Psoas muscle (tissue), 8 donors: Measurements from ENCODE around the gene TBR1. TPM values are rescaled to one million over a fixed set of nuclear protein-coding genes. Genes with fewer than 3 reads are reported as not detected.
A peak's percentile ranks its signal among the peaks of the same experiment; 100 is the strongest.

ENCODE experiments used
- ATAC-seq, 4 donors: fragments of 200-7000 bp; cut with Tn5 transposase; one replicate each; pipeline ENCODE4 v1.9.1; 2020; ENCODE audit warnings: moderate library complexity in 3 of 4, mild to moderate bottlenecking in 2 of 4
- DNase-seq, 2 donors: peaks; one replicate each; pipeline ENCODE4 v3.0.0-alpha.2; 2020
- H3K27ac ChIP-seq: fragments of 200-600 bp; one replicate; pipeline ENCODE4 v1.8.0; 2022
- H3K27me3 ChIP-seq, 3 donors: fragments of 200-600 bp in 1 of 3; one replicate each; pipeline versions ENCODE4 v1.6.1 to v1.8.0; 2013 to 2022; ENCODE audit warnings: low read length in 2 of 3, mild to moderate bottlenecking in 2 of 3, moderate library complexity in 1 of 3; ENCODE audit not compliant: insufficient read depth in 3 of 3
- H3K36me3 ChIP-seq, 2 donors: fragments of 200-600 bp in 1 of 2; one replicate each; pipeline versions ENCODE4 v1.6.1 to v1.8.0; 2013 to 2022; ENCODE audit warnings: low read depth in 1 of 2, mild to moderate bottlenecking in 1 of 2, moderate library complexity in 1 of 2; ENCODE audit not compliant: insufficient read depth in 1 of 2
- H3K4me1 ChIP-seq: fragments of 200-600 bp; one replicate; pipeline ENCODE4 v1.8.0; 2022
- H3K4me3 ChIP-seq: fragments of 200-600 bp; one replicate; pipeline ENCODE4 v1.8.0; 2022; ENCODE audit warnings: mild to moderate bottlenecking
- H3K9me3 ChIP-seq: fragments of 200-600 bp; one replicate; pipeline ENCODE4 v1.8.0; 2022
- WGBS, 3 donors: extraction: QIAGEN DNeasy Blood & Tissue Kit; methylation state at CpG; one replicate each; pipeline versions ENCODE4 v1.1.6 to v1.1.7; 2013; 5-methylcytosine and 5-hydroxymethylcytosine counted together
- intact Hi-C, 2 donors: fragments of 100-400 bp; cut with DNase I; formaldehyde crosslinking; loops; one replicate each; pipeline versions ENCODE4 v1.11.0 to v1.14.2; 2022
- polyA plus RNA-seq, 3 donors: library from polyadenylated mRNA; stranded (reverse); fragments of 200-250 nt; gene quantifications; one replicate each; pipeline ENCODE4 v1.2.3, GENCODE V29; 2013
- total RNA-seq, 4 donors: library from RNA; stranded (reverse); fragmentation: NEBNext Ultra II Directional in 2 of 4; extraction: Animal tissue kit (Norgen Biotek cat#: 25700) in 2 of 4; gene quantifications; one replicate each; pipeline versions ENCODE4 v1.2.1 to v1.2.4, GENCODE V29; 2021 to 2023
- TF ChIP-seq, protein P1 (sequence below): fragments of 200-600 bp; IDR thresholded peaks from one replicate; pipeline ENCODE4 v1.8.0; 2022; ENCODE audit warnings: antibody characterized with exemption
- donor health status: healthy with polysubstance abuse.
- donor health status: DM: no; HTN: no; CAD: no; lungs with moderate emphysema.
- donor health status: Bipolar disorder and iron deficiency.
- donor health status: healthy.
- donor health status: DM: yes; HTN: yes; CAD: no.
- donor health status: DM: no; HTN: no; CAD: no.
- donor health status: DM: no; HTN: no; CAD: no.
- donor health status: DM: yes; HTN: yes; CAD: no.

Gene TBR1
- total and polyA plus RNA-seq, 7 donors: 0.01 to 0.12 TPM; not detected in 5

GRCh38 chr2:161371869-161372268 lies 44.2 kb upstream of the TBR1 start:
- WGBS, 3 donors: 22 to 33% (median 27%) methylated on average over 1 of the region's 1 CpG
- H3K4me3 ChIP-seq: no peak overlapping the region

GRCh38 chr2:161373942-161374341 lies 42.2 kb upstream of the TBR1 start:
- no peak for DNase-seq
- TF ChIP-seq, protein P1, sequence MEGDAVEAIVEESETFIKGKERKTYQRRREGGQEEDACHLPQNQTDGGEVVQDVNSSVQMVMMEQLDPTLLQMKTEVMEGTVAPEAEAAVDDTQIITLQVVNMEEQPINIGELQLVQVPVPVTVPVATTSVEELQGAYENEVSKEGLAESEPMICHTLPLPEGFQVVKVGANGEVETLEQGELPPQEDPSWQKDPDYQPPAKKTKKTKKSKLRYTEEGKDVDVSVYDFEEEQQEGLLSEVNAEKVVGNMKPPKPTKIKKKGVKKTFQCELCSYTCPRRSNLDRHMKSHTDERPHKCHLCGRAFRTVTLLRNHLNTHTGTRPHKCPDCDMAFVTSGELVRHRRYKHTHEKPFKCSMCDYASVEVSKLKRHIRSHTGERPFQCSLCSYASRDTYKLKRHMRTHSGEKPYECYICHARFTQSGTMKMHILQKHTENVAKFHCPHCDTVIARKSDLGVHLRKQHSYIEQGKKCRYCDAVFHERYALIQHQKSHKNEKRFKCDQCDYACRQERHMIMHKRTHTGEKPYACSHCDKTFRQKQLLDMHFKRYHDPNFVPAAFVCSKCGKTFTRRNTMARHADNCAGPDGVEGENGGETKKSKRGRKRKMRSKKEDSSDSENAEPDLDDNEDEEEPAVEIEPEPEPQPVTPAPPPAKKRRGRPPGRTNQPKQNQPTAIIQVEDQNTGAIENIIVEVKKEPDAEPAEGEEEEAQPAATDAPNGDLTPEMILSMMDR: no peak
- no peaks in the 10 kb centered on the region for H3K9me3 ChIP-seq
- no peak overlapping the region for H3K4me3 ChIP-seq
- intact Hi-C loops: no loop called here
- peak in 2 of 4 donors; percentile 49 to 59 for ATAC-seq
- H3K27ac ChIP-seq: no peak overlapping the region
- H3K4me1 ChIP-seq: no peaks in the 10 kb centered on the region
- H3K27me3 ChIP-seq: no peaks in the 10 kb centered on the region
- peaks cover 4 to 50% of the 10 kb centered on the region in 2 donors for H3K36me3 ChIP-seq

More at GRCh38 chr2:161371869-161372268, 44.2 kb upstream of the TBR1 start:
- intact Hi-C loops: no loop called here
- DNase-seq (no peak), ATAC-seq (no peak)
- H3K27me3 ChIP-seq: no peaks in the 10 kb centered on the region
- peaks cover 6 to 56% of the 10 kb centered on the region in 2 donors for H3K36me3 ChIP-seq
- TF ChIP-seq, protein P1: no peak
- H3K9me3 ChIP-seq: no peaks in the 10 kb centered on the region
- H3K4me1 ChIP-seq: no peaks in the 10 kb centered on the region
- H3K27ac ChIP-seq: no peak overlapping the region

DNA sequence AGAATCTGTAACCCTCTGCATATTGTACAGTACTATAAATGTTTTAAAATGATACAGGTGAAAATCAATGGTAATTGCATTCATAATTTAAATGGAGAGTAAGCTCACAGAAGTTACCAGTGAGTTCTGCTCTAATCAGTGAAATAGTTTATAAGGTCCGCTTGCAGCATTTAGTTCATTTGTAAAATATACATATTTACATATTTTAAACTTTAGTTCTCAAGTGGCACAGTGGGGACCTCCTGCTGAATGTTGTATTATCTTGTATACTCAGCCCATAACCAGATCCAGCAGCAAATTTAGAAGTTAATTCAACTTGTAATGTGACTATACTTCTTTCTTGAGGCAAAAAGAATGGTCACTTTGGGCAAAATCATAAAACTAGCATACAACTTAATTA lies 41.7 kb upstream of the TBR1 start:
- 96 to 100% (median 99%) methylated on average over 1 of the region's 1 CpG for WGBS, 3 donors
- Histone ChIP-seq H3K4me3 (no peak overlapping the region), H3K27me3 (no peaks in the 10 kb centered on the region), H3K9me3 (no peaks in the 10 kb centered on the region), H3K36me3 (peaks cover 4 to 45% of the 10 kb centered on the region in 2 donors), H3K4me1 (no peaks in the 10 kb centered on the region), H3K27ac (no peak overlapping the region)
- DNase-seq (no peak), ATAC-seq (no peak)
- TF ChIP-seq, protein P1: no peak
- intact Hi-C loops: no loop called here

DNA sequence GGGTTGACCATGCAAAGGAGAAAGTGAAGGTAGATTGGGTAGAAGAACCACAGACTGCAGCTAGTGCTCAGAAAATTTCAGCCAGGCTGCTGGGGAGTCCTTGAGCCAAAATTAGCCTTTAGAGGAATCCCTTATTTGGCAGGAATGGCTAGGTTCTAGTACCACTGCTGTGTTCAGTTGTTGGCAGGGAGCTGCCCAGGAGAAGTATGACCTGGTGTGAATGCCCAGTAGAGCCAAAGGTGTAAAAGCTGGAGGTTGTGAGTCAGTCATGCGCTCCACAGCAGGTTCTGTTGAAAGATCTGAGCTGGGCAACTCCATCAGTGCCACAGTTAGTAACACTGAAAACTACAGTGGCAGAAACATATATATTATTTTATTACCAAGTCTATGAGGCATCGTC lies 36.4 kb upstream of the TBR1 start:
- DNase-seq (peak in 1 of 2 donors; percentile 46), ATAC-seq (peak; percentile 76 to 96 (median 94))
- intact Hi-C loops: loop anchor here in 1 of 2 donors (10.0 kb wide), 1 partner anchor 55 kb away; no protein-coding TSS in a partner anchor
- Histone ChIP-seq H3K4me3 (no peak overlapping the region), H3K27ac (no peak overlapping the region), H3K9me3 (no peaks in the 10 kb centered on the region), H3K27me3 (no peaks in the 10 kb centered on the region), H3K4me1 (no peaks in the 10 kb centered on the region), H3K36me3 (peaks cover 0 to 16% of the 10 kb centered on the region in 2 donors)
- TF ChIP-seq, protein P1: no peak
- WGBS, 3 donors: 58 to 65% (median 61%) methylated on average over 2 of the region's 2 CpGs

- no peaks in the 10 kb centered on the region for H3K27me3 ChIP-seq
- no peaks in the 10 kb centered on the region for H3K4me1 ChIP-seq
- WGBS, 3 donors: 85 to 90% (median 88%) methylated on average over 3 of the region's 3 CpGs
- H3K36me3 ChIP-seq: peaks cover 0 to 22% of the 10 kb centered on the region in 2 donors
- TF ChIP-seq, protein P1: no peak
- ATAC-seq (no peak), DNase-seq (no peak)
- no peak overlapping the region for H3K4me3 ChIP-seq
- no peak overlapping the region for H3K27ac ChIP-seq
- intact Hi-C loops: loop anchor here in 1 of 2 donors (10.0 kb wide), 1 partner anchor 57 kb away; no protein-coding TSS in a partner anchor
- H3K9me3 ChIP-seq: no peaks in the 10 kb centered on the region
Measured at GRCh38 chr2:161381546-161381945, 34.6 kb upstream of the TBR1 start.
